T-cell (primary cell): ENCODE data around the gene RAD23B. TPM values are rescaled to one million over a fixed set of nuclear protein-coding genes. Genes with fewer than 3 reads are reported as not detected.

Source experiments
- ATAC-seq, 4 experiments: fragments of 200-7000 bp in 3 of 4; fragments of 150-1000 bp in 1 of 4; cut with Tn5 transposase; replicated peaks in 1 of 4; 1 replicate in 3 of 4; 2 replicates in 1 of 4; pipeline ENCODE4 v1.10.0; 2021; ENCODE audit warnings: moderate library complexity in 3 of 4, mild to moderate bottlenecking in 2 of 4, moderate number of reproducible peaks in 1 of 4
- CTCF ChIA-PET, 2 donors: fragments of 300-600 bp; sonication (Branson Sonifier 250); formaldehyde crosslinking; loops; one replicate each; lab custom pipeline; 2022; ENCODE audit warnings: antibody characterized with exemption in 2 of 2; lab: Charles Lee
- POLR2A ChIA-PET, 2 donors: fragments of 300-600 bp; sonication (Branson Sonifier 250); formaldehyde crosslinking; loops; one replicate each; lab custom pipeline; 2022; ENCODE audit warnings: antibody characterized with exemption in 2 of 2; lab: Charles Lee
- DNase-seq, 35 experiments: peaks; one replicate each; pipeline versions ENCODE4 v3.0.0 to v3.0.0-alpha.2; 2013 to 2023
- H3K27ac ChIP-seq: one replicate; pipeline ENCODE4 v1.5.1; 2013; ENCODE audit warnings: low read length
- H3K27me3 ChIP-seq, 2 experiments: replicated peaks in 1 of 2; 1 replicate in 1 of 2; 2 replicates in 1 of 2; pipeline versions ENCODE4 v1.6.1 to v1.7.0; 2013; ENCODE audit warnings: low read length in 1 of 2, mixed read lengths in 1 of 2; ENCODE audit not compliant: control insufficient read depth in 2 of 2, insufficient read depth in 2 of 2; ENCODE audit errors: extremely low read depth in 1 of 2
- H3K36me3 ChIP-seq, 2 donors: 1 replicate in 1 of 2; 2 replicates in 1 of 2; pipeline versions ENCODE4 v1.6.1 to v1.7.0; 2013; ENCODE audit warnings: low read length in 1 of 2; ENCODE audit not compliant: control insufficient read depth in 2 of 2, insufficient read depth in 1 of 2; ENCODE audit errors: extremely low read depth in 1 of 2
- H3K4me1 ChIP-seq, 2 experiments: 1 replicate in 1 of 2; 2 replicates in 1 of 2; pipeline versions ENCODE4 v1.6.1 to v1.7.0; 2013; ENCODE audit warnings: low read length in 2 of 2, mixed read lengths in 1 of 2; ENCODE audit not compliant: insufficient read depth in 2 of 2, control insufficient read depth in 1 of 2; ENCODE audit errors: extremely low read depth in 1 of 2
- H3K4me3 ChIP-seq, 2 donors: 1 replicate in 1 of 2; 2 replicates in 1 of 2; pipeline versions ENCODE4 v1.5.1 to v1.7.0; 2013; ENCODE audit warnings: mild to moderate bottlenecking in 2 of 2, low read length in 1 of 2, moderate library complexity in 1 of 2; ENCODE audit not compliant: control insufficient read depth in 1 of 2; ENCODE audit errors: extremely low read depth in 1 of 2
- H3K9me3 ChIP-seq: 2 replicates; pipeline ENCODE4 v1.7.0; 2013
- H3K27ac Mint-ChIP-seq, 2 donors: one replicate each; pipeline ENCODE4 v1.8.0; 2020 to 2021; ENCODE audit warnings: mild to moderate bottlenecking in 2 of 2, mixed read lengths in 2 of 2
- H3K27me3 Mint-ChIP-seq, 2 donors: one replicate each; pipeline ENCODE4 v1.8.0; 2021 to 2022; ENCODE audit warnings: mixed read lengths in 2 of 2
- H3K36me3 Mint-ChIP-seq: one replicate; pipeline ENCODE4 v1.8.0; 2021; ENCODE audit warnings: mixed read lengths
- H3K4me1 Mint-ChIP-seq, 3 donors: one replicate each; pipeline ENCODE4 v1.8.0; 2020 to 2022; ENCODE audit warnings: mixed read lengths in 3 of 3, mild to moderate bottlenecking in 1 of 3
- H3K4me3 Mint-ChIP-seq, 3 donors: one replicate each; pipeline ENCODE4 v1.8.0; 2020 to 2022; ENCODE audit warnings: mild to moderate bottlenecking in 3 of 3, mixed read lengths in 3 of 3, moderate library complexity in 3 of 3
- H3K9me3 Mint-ChIP-seq, 3 donors: one replicate each; pipeline ENCODE4 v1.8.0; 2020 to 2022; ENCODE audit warnings: mixed read lengths in 3 of 3
- WGBS: methylation state at CpG from one replicate; pipeline ENCODE4 v1.1.5; 2013; ENCODE audit warnings: missing lambda C conversion rate; ENCODE audit not compliant: insufficient coverage; 5-methylcytosine and 5-hydroxymethylcytosine counted together
- total RNA-seq, 35 experiments: library from RNA in 6 of 35; stranded (reverse) in 6 of 35; fragments of 120-200 nt in 1 of 35; gene quantifications; one replicate each; pipeline versions ENCODE4 v1.2.1 to v1.2.4 and lab custom pipeline; 2013 to 2026

Gene RAD23B
- total RNA-seq, 5 donors from 2014 or later (not counting 1 experiment from before 2014, with no cell fraction given), result 55.0 to 68.4 (median 56.2) TPM

- Histone ChIP-seq H3K9me3 (no peaks in the 10 kb centered on the region), H3K4me3 (no peak overlapping the region), H3K4me1 (peaks cover 11 to 25% of the 10 kb centered on the region in 2 experiments), H3K27me3 (no peaks in the 10 kb centered on the region), H3K36me3 (peaks cover 4 to 36% of the 10 kb centered on the region in 2 donors), H3K27ac (no peak overlapping the region)
- H3K4me3 Mint-ChIP-seq, result no peak overlapping the region
- ATAC-seq (no peak), DNase-seq (no peak)
- H3K9me3 Mint-ChIP-seq, result no peaks in the 10 kb centered on the region
- H3K36me3 Mint-ChIP-seq, result peaks cover 51% of the 10 kb centered on the region
- POLR2A ChIA-PET, result no interaction called here
- H3K27me3 Mint-ChIP-seq, result no peaks in the 10 kb centered on the region
- WGBS, result 100% methylated on average over 1 of the region's 2 CpGs
- CTCF ChIA-PET, result interaction anchor here in 1 of 2 donors (0.6 kb wide), 1 partner anchor 19 kb away, joined by 3 read pairs; no protein-coding TSS in a partner anchor
- peaks cover 49 to 60% (median 50%) of the 10 kb centered on the region in 3 donors for H3K4me1 Mint-ChIP-seq
- H3K27ac Mint-ChIP-seq, result peak overlapping the region in 1 of 2 donors; percentile 34
Measured at GRCh38 chr9:107306308-107306707, 23.2 kb downstream of the RAD23B start.

- peaks cover 11 to 25% of the 10 kb centered on the region in 2 experiments for H3K4me1 ChIP-seq
- H3K36me3 ChIP-seq, result peaks cover 4 to 40% of the 10 kb centered on the region in 2 donors
- Mint-ChIP-seq H3K9me3 (no peaks in the 10 kb centered on the region), H3K4me1 (peaks cover 51 to 62% (median 53%) of the 10 kb centered on the region in 3 donors), H3K36me3 (peaks cover 55% of the 10 kb centered on the region), H3K27me3 (no peaks in the 10 kb centered on the region), H3K4me3 (no peak overlapping the region), H3K27ac (peak overlapping the region; percentile 17 to 31)
- no peaks in the 10 kb centered on the region for H3K9me3 ChIP-seq
- ChIA-PET CTCF (interaction anchor here (0.6 to 1.0 kb wide), 3 partner anchors 8 to 115 kb away, joined by 3 to 4 read pairs (median 4); no protein-coding TSS in a partner anchor), POLR2A (no interaction called here)
- no peak for ATAC-seq
- no peak overlapping the region for H3K4me3 ChIP-seq
- H3K27ac ChIP-seq, result no peak overlapping the region
- WGBS, result no CpG with 5 or more reads among the region's 1 CpG
- no peak for DNase-seq
- no peaks in the 10 kb centered on the region for H3K27me3 ChIP-seq
Measured at GRCh38 chr9:107307331-107307730, 24.3 kb downstream of the RAD23B start.

GRCh38 chr9:107308461-107308860 lies 25.4 kb downstream of the RAD23B start:
- no peak overlapping the region for H3K4me3 ChIP-seq
- Mint-ChIP-seq H3K27ac (peak overlapping the region; percentile 76 to 80), H3K4me3 (peak overlapping the region in 1 of 3 donors; percentile 41), H3K27me3 (no peaks in the 10 kb centered on the region), H3K36me3 (peaks cover 66% of the 10 kb centered on the region), H3K4me1 (peaks cover 62 to 73% (median 64%) of the 10 kb centered on the region in 3 donors), H3K9me3 (no peaks in the 10 kb centered on the region)
- peaks cover 4 to 50% of the 10 kb centered on the region in 2 donors for H3K36me3 ChIP-seq
- DNase-seq (no peak), ATAC-seq (no peak)
- ChIA-PET POLR2A (no interaction called here), CTCF (interaction anchor here in 1 of 2 donors (1.0 kb wide), 1 partner anchor 9 kb away, joined by 3 read pairs; no protein-coding TSS in a partner anchor)
- WGBS, result no CpG with 5 or more reads among the region's 1 CpG
- H3K27ac ChIP-seq, result no peak overlapping the region
- peaks cover 11 to 25% of the 10 kb centered on the region in 2 experiments for H3K4me1 ChIP-seq
- H3K27me3 ChIP-seq, result no peaks in the 10 kb centered on the region
- no peaks in the 10 kb centered on the region for H3K9me3 ChIP-seq

GRCh38 chr9:107309271-107309670 lies 26.2 kb downstream of the RAD23B start:
- peaks cover 4 to 54% of the 10 kb centered on the region in 2 donors for H3K36me3 ChIP-seq
- Mint-ChIP-seq H3K27me3 (no peaks in the 10 kb centered on the region), H3K4me3 (peak overlapping the region; percentile 21 to 41 (median 37)), H3K27ac (peak overlapping the region; percentile 76 to 80), H3K4me1 (peaks cover 70 to 80% (median 71%) of the 10 kb centered on the region in 3 donors), H3K36me3 (peaks cover 70% of the 10 kb centered on the region), H3K9me3 (no peaks in the 10 kb centered on the region)
- POLR2A ChIA-PET, result no interaction called here
- ATAC-seq (peak; percentile 68 to 92 (median 83)), DNase-seq (peak in 1 of 35 experiments; percentile 54)
- H3K27me3 ChIP-seq, result no peaks in the 10 kb centered on the region
- WGBS, result 0% methylated on average over 2 of the region's 5 CpGs
- no peaks in the 10 kb centered on the region for H3K9me3 ChIP-seq
- H3K4me1 ChIP-seq, result peaks cover 11 to 29% of the 10 kb centered on the region in 2 experiments
- no peak overlapping the region for H3K4me3 ChIP-seq
- CTCF ChIA-PET, result no interaction called here
- H3K27ac ChIP-seq, result no peak overlapping the region

- H3K27ac Mint-ChIP-seq, result peak overlapping the region in 1 of 2 donors; percentile 4
- ChIA-PET CTCF (interaction anchor here in 1 of 2 donors (0.7 kb wide), 1 partner anchor 10 kb away, joined by 3 read pairs; no protein-coding TSS in a partner anchor), POLR2A (no interaction called here)
- 100% methylated on average over 4 of the region's 8 CpGs for WGBS
- no peak overlapping the region for H3K4me3 ChIP-seq
- no peak for DNase-seq
- H3K4me1 ChIP-seq, result peaks cover 8 to 28% of the 10 kb centered on the region in 2 experiments
- H3K36me3 Mint-ChIP-seq, result peaks cover 65% of the 10 kb centered on the region
- no peaks in the 10 kb centered on the region for H3K27me3 ChIP-seq
- H3K27ac ChIP-seq, result no peak overlapping the region
- H3K36me3 ChIP-seq, result peaks cover 5 to 43% of the 10 kb centered on the region in 2 donors
- peaks cover 82% of the 10 kb centered on the region in 3 donors for H3K4me1 Mint-ChIP-seq
- H3K27me3 Mint-ChIP-seq, result no peaks in the 10 kb centered on the region
- no peaks in the 10 kb centered on the region for H3K9me3 Mint-ChIP-seq
- H3K4me3 Mint-ChIP-seq, result no peak overlapping the region
- no peak for ATAC-seq
- H3K9me3 ChIP-seq, result no peaks in the 10 kb centered on the region
Measured at GRCh38 chr9:107312376-107313050, 29.4 kb downstream of the RAD23B start.

GRCh38 chr9:107313555-107314096 lies 30.5 kb downstream of the RAD23B start:
- POLR2A ChIA-PET, result no interaction called here
- Histone ChIP-seq H3K9me3 (no peaks in the 10 kb centered on the region), H3K4me1 (peaks cover 3 to 29% of the 10 kb centered on the region in 2 experiments), H3K27me3 (no peaks in the 10 kb centered on the region), H3K4me3 (no peak overlapping the region), H3K36me3 (peaks cover 5 to 41% of the 10 kb centered on the region in 2 donors), H3K27ac (no peak overlapping the region)
- Mint-ChIP-seq H3K9me3 (no peaks in the 10 kb centered on the region), H3K4me1 (peaks cover 82% of the 10 kb centered on the region in 3 donors), H3K27ac (peak overlapping the region; percentile 1 to 29), H3K36me3 (peaks cover 65% of the 10 kb centered on the region), H3K4me3 (no peak overlapping the region), H3K27me3 (no peaks in the 10 kb centered on the region)
- CTCF ChIA-PET, result no interaction called here
- WGBS, result 50% methylated on average over 1 of the region's 1 CpG
- no peak for ATAC-seq
- DNase-seq, result no peak
